Measurements from ENCODE around the gene DHRSX. TPM values are rescaled to one million over a fixed set of nuclear protein-coding genes. Genes with fewer than 3 reads are reported as not detected.

DHRSX gene
- total and polyA plus RNA-seq, 2 donors from 2014 or later, result 26.4 to 30.0 TPM

- Histone ChIP-seq H3K27me3 (ENCODE audit: control insufficient read depth, insufficient read depth, low read length) (no peaks in the 10 kb centered on the region), H3K27ac (ENCODE audit: low read depth in 2 of 2, low read length in 2 of 2) (no peak overlapping the region), H3K36me3 (ENCODE audit: control insufficient read depth in 2 of 3, insufficient read depth in 3 of 3, low read length in 3 of 3) (no peaks in the 10 kb centered on the region), H3K9ac (ENCODE audit: low read length in 3 of 3) (no peak overlapping the region), H3K4me1 (ENCODE audit: control insufficient read depth in 2 of 3, insufficient read depth in 2 of 3, low read depth in 1 of 3, low read length in 3 of 3) (no peaks in the 10 kb centered on the region), H3K4me3 (ENCODE audit: low read length in 3 of 3) (no peak overlapping the region), H3K9me3 (ENCODE audit: control insufficient read depth in 2 of 3, insufficient read depth in 1 of 3, low read length in 3 of 3) (no peaks in the 10 kb centered on the region)
- FAIRE-seq, result no peak
- no peak for DNase-seq
- no peak for TF ChIP-seq CTCF (IDR thresholded peaks at IDR 0.05; ENCODE audit: borderline replicate concordance, extremely low read depth, insufficient read depth)
- intact Hi-C loops (cut with DNase I), result no loop called here
Measured at GRCh38 chrX:2374086-2374485, 126.7 kb downstream of the DHRSX start.

GRCh38 chrX:2373615-2374014 is 127.2 kb downstream of the DHRSX start:
- H3K27me3 ChIP-seq (ENCODE audit: control insufficient read depth, insufficient read depth, low read length), result no peaks in the 10 kb centered on the region
- H3K4me1 ChIP-seq (ENCODE audit: control insufficient read depth in 2 of 3, insufficient read depth in 2 of 3, low read depth in 1 of 3, low read length in 3 of 3), result no peaks in the 10 kb centered on the region
- FAIRE-seq (no peak), DNase-seq (no peak)
- H3K36me3 ChIP-seq (ENCODE audit: control insufficient read depth in 2 of 3, insufficient read depth in 3 of 3, low read length in 3 of 3), result no peaks in the 10 kb centered on the region
- no peak for TF ChIP-seq CTCF (IDR thresholded peaks at IDR 0.05; ENCODE audit: borderline replicate concordance, extremely low read depth, insufficient read depth)
- no peak overlapping the region for H3K9ac ChIP-seq (ENCODE audit: low read length in 3 of 3)
- H3K27ac ChIP-seq (ENCODE audit: low read depth in 2 of 2, low read length in 2 of 2), result no peak overlapping the region
- intact Hi-C loops (cut with DNase I), result no loop called here
- H3K4me3 ChIP-seq (ENCODE audit: low read length in 3 of 3), result no peak overlapping the region
- H3K9me3 ChIP-seq (ENCODE audit: control insufficient read depth in 2 of 3, insufficient read depth in 1 of 3, low read length in 3 of 3), result no peaks in the 10 kb centered on the region

GRCh38 chrX:2371026-2371711 is 129.6 kb downstream of the DHRSX start:
- Histone ChIP-seq H3K4me3 (ENCODE audit: low read length in 3 of 3) (peak overlapping the region in 1 of 3 donors; percentile 45), H3K9ac (ENCODE audit: low read length in 3 of 3) (peak overlapping the region in 1 of 3 donors; percentile 1), H3K9me3 (ENCODE audit: control insufficient read depth in 2 of 3, insufficient read depth in 1 of 3, low read length in 3 of 3) (no peaks in the 10 kb centered on the region), H3K27ac (ENCODE audit: low read depth in 2 of 2, low read length in 2 of 2) (no peak overlapping the region), H3K27me3 (ENCODE audit: control insufficient read depth, insufficient read depth, low read length) (no peaks in the 10 kb centered on the region), H3K36me3 (ENCODE audit: control insufficient read depth in 2 of 3, insufficient read depth in 3 of 3, low read length in 3 of 3) (no peaks in the 10 kb centered on the region), H3K4me1 (ENCODE audit: control insufficient read depth in 2 of 3, insufficient read depth in 2 of 3, low read depth in 1 of 3, low read length in 3 of 3) (no peaks in the 10 kb centered on the region)
- FAIRE-seq (no peak), DNase-seq (peak in 3 of 5 donors; percentile 11 to 62 (median 39))
- no peak for TF ChIP-seq CTCF (IDR thresholded peaks at IDR 0.05; ENCODE audit: borderline replicate concordance, extremely low read depth, insufficient read depth)
- intact Hi-C loops (cut with DNase I), result no loop called here

GRCh38 chrX:2370456-2370855 is 130.3 kb downstream of the DHRSX start:
- no peak for FAIRE-seq

More at GRCh38 chrX:2370456-2370855, 130.3 kb downstream of the DHRSX start:
- no peaks in the 10 kb centered on the region for H3K36me3 ChIP-seq (ENCODE audit: control insufficient read depth in 2 of 3, insufficient read depth in 3 of 3, low read length in 3 of 3)
- H3K4me1 ChIP-seq (ENCODE audit: control insufficient read depth in 2 of 3, insufficient read depth in 2 of 3, low read depth in 1 of 3, low read length in 3 of 3), result no peaks in the 10 kb centered on the region
- TF ChIP-seq CTCF (IDR thresholded peaks at IDR 0.05; ENCODE audit: borderline replicate concordance, extremely low read depth, insufficient read depth), result no peak
- no peaks in the 10 kb centered on the region for H3K27me3 ChIP-seq (ENCODE audit: control insufficient read depth, insufficient read depth, low read length)
- intact Hi-C loops (cut with DNase I), result no loop called here
- no peak overlapping the region for H3K27ac ChIP-seq (ENCODE audit: low read depth in 2 of 2, low read length in 2 of 2)
- no peak for DNase-seq
- H3K9ac ChIP-seq (ENCODE audit: low read length in 3 of 3), result no peak overlapping the region
- no peaks in the 10 kb centered on the region for H3K9me3 ChIP-seq (ENCODE audit: control insufficient read depth in 2 of 3, insufficient read depth in 1 of 3, low read length in 3 of 3)
- H3K4me3 ChIP-seq (ENCODE audit: low read length in 3 of 3), result no peak overlapping the region
